ENCODE data around the gene MBP. TPM values are rescaled to one million over a fixed set of nuclear protein-coding genes. Genes with fewer than 3 reads are reported as not detected.

Gene MBP
- total RNA-seq, 1 donor from 2014 or later, result 9.7 TPM

- Mint-ChIP-seq H3K9me3 (ENCODE audit: unreplicated experiment) (no peaks in the 10 kb centered on the region), H3K27me3 (ENCODE audit: unreplicated experiment) (peaks cover 2% of the 10 kb centered on the region), H3K4me3 (ENCODE audit: unreplicated experiment) (no peak overlapping the region), H3K4me1 (ENCODE audit: unreplicated experiment) (no peaks in the 10 kb centered on the region), H3K36me3 (ENCODE audit: low read depth, unreplicated experiment) (no peaks in the 10 kb centered on the region), H3K27ac (ENCODE audit: unreplicated experiment) (no peak overlapping the region)
- TF ChIP-seq CTCF (IDR thresholded peaks at IDR 0.05; ENCODE audit: unreplicated experiment), result no peak
- no peak for DNase-seq (ENCODE audit: low spot score)
Measured at GRCh38 chr18:77012806-77013541, 119.6 kb downstream of the MBP start.

GRCh38 chr18:77012120-77012519, 120.5 kb downstream of the MBP start:
- Mint-ChIP-seq H3K27me3 (ENCODE audit: unreplicated experiment) (peaks cover 4% of the 10 kb centered on the region), H3K9me3 (ENCODE audit: unreplicated experiment) (no peaks in the 10 kb centered on the region), H3K4me1 (ENCODE audit: unreplicated experiment) (no peaks in the 10 kb centered on the region), H3K36me3 (ENCODE audit: low read depth, unreplicated experiment) (no peaks in the 10 kb centered on the region), H3K27ac (ENCODE audit: unreplicated experiment) (no peak overlapping the region), H3K4me3 (ENCODE audit: unreplicated experiment) (no peak overlapping the region)
- no peak for TF ChIP-seq CTCF (IDR thresholded peaks at IDR 0.05; ENCODE audit: unreplicated experiment)
- DNase-seq (ENCODE audit: low spot score), result no peak

GRCh38 chr18:77009675-77010074, 122.9 kb downstream of the MBP start:
- H3K4me1 Mint-ChIP-seq (ENCODE audit: unreplicated experiment), result no peaks in the 10 kb centered on the region
- H3K9me3 Mint-ChIP-seq (ENCODE audit: unreplicated experiment), result no peaks in the 10 kb centered on the region
- H3K4me3 Mint-ChIP-seq (ENCODE audit: unreplicated experiment), result no peak overlapping the region
- no peak for TF ChIP-seq CTCF (IDR thresholded peaks at IDR 0.05; ENCODE audit: unreplicated experiment)
- peaks cover 2% of the 10 kb centered on the region for H3K27me3 Mint-ChIP-seq (ENCODE audit: unreplicated experiment)
- no peak overlapping the region for H3K27ac Mint-ChIP-seq (ENCODE audit: unreplicated experiment)
- no peaks in the 10 kb centered on the region for H3K36me3 Mint-ChIP-seq (ENCODE audit: low read depth, unreplicated experiment)
- DNase-seq (ENCODE audit: low spot score), result no peak

- Mint-ChIP-seq H3K27me3 (ENCODE audit: unreplicated experiment) (peaks cover 5% of the 10 kb centered on the region), H3K9me3 (ENCODE audit: unreplicated experiment) (no peaks in the 10 kb centered on the region), H3K4me3 (ENCODE audit: unreplicated experiment) (no peak overlapping the region), H3K36me3 (ENCODE audit: low read depth, unreplicated experiment) (no peaks in the 10 kb centered on the region), H3K27ac (ENCODE audit: unreplicated experiment) (no peak overlapping the region), H3K4me1 (ENCODE audit: unreplicated experiment) (no peaks in the 10 kb centered on the region)
- no peak for TF ChIP-seq CTCF (IDR thresholded peaks at IDR 0.05; ENCODE audit: unreplicated experiment)
- DNase-seq (ENCODE audit: low spot score), result no peak
Measured at GRCh38 chr18:77008576-77009315, 123.8 kb downstream of the MBP start.

- Mint-ChIP-seq H3K27ac (ENCODE audit: unreplicated experiment) (no peak overlapping the region), H3K9me3 (ENCODE audit: unreplicated experiment) (no peaks in the 10 kb centered on the region), H3K4me1 (ENCODE audit: unreplicated experiment) (no peaks in the 10 kb centered on the region), H3K36me3 (ENCODE audit: low read depth, unreplicated experiment) (no peaks in the 10 kb centered on the region), H3K4me3 (ENCODE audit: unreplicated experiment) (no peak overlapping the region), H3K27me3 (ENCODE audit: unreplicated experiment) (peaks cover 5% of the 10 kb centered on the region)
- TF ChIP-seq CTCF (IDR thresholded peaks at IDR 0.05; ENCODE audit: unreplicated experiment), result no peak
- no peak for DNase-seq (ENCODE audit: low spot score)
Measured at GRCh38 chr18:77008006-77008405, 124.6 kb downstream of the MBP start.
